ENCODE data around the gene KLHL11.
"Not testable (repeated sequence)": the region's sequence is repeated elsewhere in the genome, so short reads cannot be mapped to it uniquely, and the experiment has no call there.

Gene KLHL11

GRCh38 chr17:41844971-41845370, 20.3 kb downstream of the KLHL11 start:
- intact Hi-C loops (cut with DNase I) = no loop called here
- no peak for DNase-seq

DNA sequence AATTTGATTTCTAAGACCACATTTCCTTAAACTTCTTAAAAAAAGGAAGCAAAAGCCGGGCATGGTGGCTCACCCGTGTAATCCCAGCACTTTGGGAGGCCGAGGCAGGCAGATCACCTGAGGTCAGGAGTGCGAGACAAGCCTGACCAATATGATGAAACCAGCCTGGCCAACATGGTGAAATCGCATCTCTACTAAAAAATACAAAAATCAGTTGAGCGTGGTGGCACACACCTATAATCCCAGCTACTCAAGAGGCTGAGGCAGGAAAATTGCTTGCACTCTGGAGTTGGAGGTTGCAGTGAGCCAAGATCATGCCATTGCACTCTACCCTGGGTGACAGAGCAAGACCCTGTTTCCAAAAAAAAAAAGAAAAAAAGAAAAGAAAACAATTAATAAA, 24.4 kb downstream of the KLHL11 start:
- intact Hi-C loops (cut with DNase I) = not testable (repeated sequence)

GRCh38 chr17:41839448-41839847, 25.8 kb downstream of the KLHL11 start:
- DNase-seq; intact Hi-C loops (cut with DNase I): not testable (repeated sequence)

More for the DNA sequence above, 24.4 kb downstream of the KLHL11 start:
- DNase-seq = not testable (repeated sequence)

GRCh38 chr17:41837761-41838538, 27.3 kb downstream of the KLHL11 start, which contains the start of gene KLHL10:
Gene KLHL10, plus strand, starts transcription at chr17:41837825. Its CDS starts 108 bp downstream, at chr17:41837933.
- intact Hi-C loops (cut with DNase I) = no loop called here
- DNase-seq = peak in 1 of 10 donors; percentile 29

- peak in 1 of 10 donors; percentile 76 for DNase-seq
- intact Hi-C loops (cut with DNase I) = no loop called here
These were observed 28.6 kb downstream of the KLHL11 start for GRCh38 chr17:41836550-41837196.

- intact Hi-C loops (cut with DNase I) = no loop called here
- peak; percentile 42 to 94 (median 64) for DNase-seq
These were observed 29.2 kb downstream of the KLHL11 start, which contains the start of gene NT5C3B for GRCh38 chr17:41835800-41836549. Gene NT5C3B, minus strand, starts transcription at chr17:41836232. Its CDS starts 39 bp downstream, at chr17:41836193.

DNA sequence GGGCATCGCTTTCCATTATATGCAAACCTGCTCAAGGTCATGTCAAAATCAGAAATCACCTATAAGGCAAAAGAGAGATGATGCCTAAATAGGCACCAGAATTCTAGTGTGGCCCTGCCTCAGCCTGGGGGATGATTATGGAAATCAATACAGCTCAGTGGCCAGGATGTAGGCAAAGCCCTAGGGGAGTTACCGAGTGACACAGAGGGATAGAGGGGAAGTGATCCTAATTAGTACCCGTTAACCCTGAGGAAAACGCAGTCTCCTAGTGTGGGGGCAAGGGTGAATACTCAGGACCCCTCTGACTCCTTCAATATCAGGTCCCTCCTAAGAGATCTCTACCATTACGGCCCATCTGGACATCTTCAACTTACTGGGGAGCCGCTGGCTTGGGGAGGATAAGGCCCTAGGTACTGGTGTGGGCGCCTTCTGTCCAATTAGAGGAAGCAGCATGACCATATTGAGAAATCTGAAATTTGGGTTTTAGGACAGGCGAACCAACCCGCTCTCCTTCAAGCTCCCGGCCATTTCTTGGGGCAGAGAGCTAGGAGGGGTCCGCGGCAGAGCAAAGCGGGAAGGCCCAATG, 29.9 kb downstream of the KLHL11 start:
- intact Hi-C loops (cut with DNase I) = no loop called here
- no peak for DNase-seq

DNA sequence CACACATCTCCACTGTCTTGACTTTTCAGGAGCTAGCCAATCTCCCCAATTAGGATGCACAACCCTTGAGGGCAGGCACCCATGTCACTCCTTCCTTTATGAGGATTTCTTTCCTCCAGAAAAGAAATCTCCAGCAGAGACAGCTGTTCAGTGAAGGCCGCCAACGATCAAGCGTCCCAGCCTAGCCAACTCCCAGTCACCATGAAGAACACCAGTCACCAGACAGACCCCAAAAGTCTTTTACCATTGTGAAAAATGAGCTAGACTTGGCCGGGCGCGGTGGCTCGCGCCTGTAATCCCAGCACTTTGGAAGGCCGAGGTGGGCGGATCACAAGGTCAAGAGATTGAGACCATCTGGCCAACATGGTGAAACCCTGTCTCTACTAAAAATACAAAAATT, 35.3 kb downstream of the KLHL11 start:
- intact Hi-C loops (cut with DNase I) = not testable (repeated sequence)
- DNase-seq = peak in 1 of 10 donors; percentile 27

- intact Hi-C loops (cut with DNase I) = no loop called here
- peak in 1 of 10 donors; percentile 74 for DNase-seq
These were observed 39.9 kb downstream of the KLHL11 start for GRCh38 chr17:41825175-41825845.

DNA sequence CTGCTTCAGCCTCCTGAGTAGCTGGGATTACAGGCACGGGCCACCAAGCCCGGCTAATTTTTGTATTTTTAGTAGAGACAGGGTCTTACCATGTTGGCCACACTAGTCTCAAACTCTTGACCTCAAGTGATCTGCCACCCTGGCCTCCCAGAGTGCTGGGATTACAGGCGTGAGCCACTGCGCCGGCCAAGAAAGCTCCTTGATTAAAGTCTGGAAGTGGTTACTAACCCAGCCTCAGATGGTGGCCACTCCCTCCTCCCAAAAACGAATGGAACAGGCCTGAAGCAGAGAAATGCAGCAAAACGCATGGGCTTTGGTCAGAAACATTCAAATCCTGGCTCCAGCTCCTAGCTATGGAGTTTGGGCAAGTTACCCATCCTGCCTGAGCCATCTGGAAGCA, 41.1 kb downstream of the KLHL11 start:
- peak in 1 of 10 donors; percentile 51 for DNase-seq
- intact Hi-C loops (cut with DNase I) = no loop called here

DNA sequence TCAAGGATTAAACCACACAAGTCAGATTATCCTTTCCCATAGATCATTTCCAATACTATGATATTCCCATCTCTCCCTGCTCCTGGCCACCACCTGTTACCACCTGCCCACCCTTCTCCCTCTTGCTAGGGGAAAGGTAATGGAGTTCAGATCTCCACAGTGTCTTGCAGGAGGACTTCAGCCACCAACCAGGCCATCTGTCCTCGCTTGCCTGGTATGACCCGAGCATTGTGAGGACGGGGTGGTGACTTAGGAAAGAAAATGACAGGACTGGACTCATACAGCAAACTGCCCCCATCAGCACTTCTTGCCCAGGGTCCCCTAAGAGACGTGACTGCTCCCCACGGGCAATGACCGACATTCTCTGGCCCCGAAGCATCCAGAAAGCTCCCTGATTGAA, 41.6 kb downstream of the KLHL11 start:
- intact Hi-C loops (cut with DNase I) = no loop called here
- peak in 3 of 10 donors; percentile 18 to 35 (median 22) for DNase-seq

- peak in 1 of 10 donors; percentile 26 for DNase-seq
- intact Hi-C loops (cut with DNase I) = no loop called here
These were observed 42.1 kb downstream of the KLHL11 start for GRCh38 chr17:41823141-41823524.

DNA sequence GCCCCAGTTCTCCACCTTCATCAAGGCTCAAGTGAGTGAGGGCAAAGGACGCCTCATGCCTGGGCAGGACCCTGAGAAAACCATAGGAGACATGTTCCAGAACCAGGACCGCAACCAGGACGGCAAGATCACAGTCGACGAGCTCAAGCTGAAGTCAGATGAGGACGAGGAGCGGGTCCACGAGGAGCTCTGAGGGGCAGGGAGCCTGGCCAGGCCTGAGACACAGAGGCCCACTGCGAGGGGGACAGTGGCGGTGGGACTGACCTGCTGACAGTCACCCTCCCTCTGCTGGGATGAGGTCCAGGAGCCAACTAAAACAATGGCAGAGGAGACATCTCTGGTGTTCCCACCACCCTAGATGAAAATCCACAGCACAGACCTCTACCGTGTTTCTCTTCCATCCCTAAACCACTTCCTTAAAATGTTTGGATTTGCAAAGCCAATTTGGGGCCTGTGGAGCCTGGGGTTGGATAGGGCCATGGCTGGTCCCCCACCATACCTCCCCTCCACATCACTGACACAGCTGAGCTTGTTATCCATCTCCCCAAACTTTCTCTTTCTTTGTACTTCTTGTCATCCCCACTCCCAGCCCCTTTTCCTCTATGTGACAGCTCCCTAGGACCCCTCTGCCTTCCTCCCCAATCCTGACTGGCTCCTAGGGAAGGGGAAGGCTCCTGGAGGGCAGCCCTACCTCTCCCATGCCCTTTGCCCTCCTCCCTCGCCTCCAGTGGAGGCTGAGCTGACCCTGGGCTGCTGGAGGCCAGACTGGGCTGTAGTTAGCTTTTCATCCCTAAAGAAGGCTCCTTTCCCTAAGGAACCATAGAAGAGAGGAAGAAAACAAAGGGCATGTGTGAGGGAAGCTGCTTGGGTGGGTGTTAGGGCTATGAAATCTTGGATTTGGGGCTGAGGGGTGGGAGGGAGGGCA, 42.7 kb downstream of the KLHL11 start:
- intact Hi-C loops (cut with DNase I) = no loop called here
- peak in 1 of 10 donors; percentile 50 for DNase-seq

DNA sequence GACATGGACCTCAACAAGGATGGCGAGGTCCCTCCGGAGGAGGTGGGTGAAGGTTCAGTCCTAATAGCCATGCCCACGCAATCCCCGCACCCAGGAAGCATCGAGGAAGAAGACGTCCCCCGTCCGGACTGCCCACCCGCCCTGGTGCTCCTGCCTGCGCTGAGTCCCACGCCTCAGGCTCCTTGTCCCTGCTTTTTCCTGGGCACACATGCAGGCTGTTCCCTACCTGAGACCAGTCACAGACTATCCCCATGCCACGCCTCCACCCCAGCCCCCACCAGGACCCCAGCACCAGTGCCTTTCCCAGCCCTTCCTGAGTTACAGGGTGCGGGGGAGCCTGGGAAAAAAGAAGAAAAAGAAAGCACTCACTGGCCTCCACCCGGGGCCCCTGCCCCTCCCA, 43.4 kb downstream of the KLHL11 start:
- intact Hi-C loops (cut with DNase I) = no loop called here
- peak in 1 of 10 donors; percentile 40 for DNase-seq

DNA sequence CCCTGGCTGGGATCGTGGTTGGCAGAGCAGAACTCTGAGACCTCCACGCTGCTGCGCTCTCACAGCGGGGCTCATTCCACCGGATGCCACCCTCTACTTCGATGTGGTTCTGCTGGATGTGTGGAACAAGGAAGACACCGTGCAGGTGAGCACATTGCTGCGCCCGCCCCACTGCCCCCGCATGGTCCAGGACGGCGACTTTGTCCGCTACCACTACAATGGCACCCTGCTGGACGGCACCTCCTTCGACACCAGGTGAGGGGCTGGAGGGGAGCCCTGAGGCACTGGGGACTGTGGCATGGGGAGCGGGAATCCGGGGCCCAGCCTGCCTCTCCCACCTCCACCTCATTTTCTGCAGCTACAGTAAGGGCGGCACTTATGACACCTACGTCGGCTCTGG, 47.2 kb downstream of the KLHL11 start:
- intact Hi-C loops (cut with DNase I) = no loop called here

GRCh38 chr17:41816637-41817320, 48.4 kb downstream of the KLHL11 start:
- DNase-seq = peak in 1 of 10 donors; percentile 72
- intact Hi-C loops (cut with DNase I) = no loop called here

More for the DNA sequence above, 47.2 kb downstream of the KLHL11 start:
- peak in 1 of 10 donors; percentile 50 for DNase-seq

GRCh38 chr17:41814195-41814594, 51.0 kb downstream of the KLHL11 start:
- intact Hi-C loops (cut with DNase I) = no loop called here
- no peak for DNase-seq

GRCh38 chr17:41813699-41814124, 51.5 kb downstream of the KLHL11 start:
- DNase-seq = no peak
- intact Hi-C loops (cut with DNase I) = no loop called here
